ENCODE results near the gene ANTKMT. TPM values are rescaled to one million over a fixed set of nuclear protein-coding genes. Genes with fewer than 3 reads are reported as not detected.

ANTKMT gene
- total RNA-seq, 1 experiment from 2014 or later, result 93.6 TPM

DNA sequence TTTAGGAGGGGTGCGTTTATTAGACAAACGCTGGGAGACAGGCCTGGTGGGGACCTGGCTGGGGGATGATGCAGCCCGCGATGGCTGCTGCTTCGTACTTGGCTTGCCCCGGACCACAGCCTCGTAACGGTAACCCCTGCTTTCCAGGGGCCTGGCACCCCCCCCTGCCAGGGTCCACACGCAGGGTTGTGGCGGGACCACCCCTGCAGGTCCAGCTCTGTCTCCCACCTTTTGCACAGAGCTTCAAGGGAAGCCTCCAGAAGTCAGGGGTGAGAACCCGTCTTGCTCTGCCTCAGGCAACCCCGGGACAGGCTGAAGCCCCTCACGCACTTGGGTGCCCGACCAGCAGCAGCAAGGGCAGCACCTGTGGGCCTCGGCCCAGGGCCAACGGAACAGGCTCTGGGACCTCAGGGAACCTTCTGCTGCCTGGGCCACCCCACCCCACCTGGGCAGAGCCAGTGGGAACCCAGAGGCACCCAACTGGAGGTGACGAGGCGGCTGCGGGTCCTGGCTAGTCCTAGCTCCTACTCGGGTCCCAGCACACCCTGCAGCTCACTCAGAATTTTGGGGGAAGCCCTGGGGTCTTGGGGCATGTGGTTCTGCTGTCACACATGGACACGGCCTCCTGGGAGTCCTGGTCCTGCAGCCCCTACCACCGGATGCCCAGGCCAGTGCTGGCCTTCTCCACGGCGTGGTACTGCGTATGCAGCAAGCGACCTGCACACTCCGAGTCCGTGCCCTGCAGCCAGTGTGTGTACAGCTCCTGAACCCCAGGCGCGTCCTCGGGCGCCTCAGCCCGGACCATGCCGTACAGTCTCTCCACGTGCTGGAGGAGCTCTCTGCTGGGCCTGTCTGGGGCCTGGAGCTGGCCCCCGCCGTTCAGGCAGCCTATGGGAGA lies 9.1 kb downstream of the ANTKMT start:
- no peak for DNase-seq (ENCODE audit: low read depth, low spot score)
- H3K36me3 ChIP-seq (ENCODE audit: control insufficient read depth, insufficient read depth, low read length), result no peaks in the 10 kb centered on the region
- no peaks in the 10 kb centered on the region for H3K27me3 ChIP-seq (ENCODE audit: control insufficient read depth, insufficient read depth, low read length)
- in situ Hi-C loops (cut with HindIII; ENCODE audit: low pct_unique_long_range_greater_than_20kb, low sequenced_read_pairs), result no loop called here
- intact Hi-C loops (cut with micrococcal nuclease; ENCODE audit: unreplicated experiment), result no loop called here
- BruUV-seq (replicated peaks), result no TSS peak
- peaks cover 10% of the 10 kb centered on the region for H3K4me1 ChIP-seq (ENCODE audit: control insufficient read depth, insufficient read depth, low read length)
- ATAC-seq, result no peak
- no peak overlapping the region for H3K27ac ChIP-seq (ENCODE audit: low read length)
- H3K4me3 ChIP-seq (ENCODE audit: low read depth in 2 of 2, low read length in 2 of 2), result no peak overlapping the region
- TF ChIP-seq TCF7L2 (IDR thresholded peaks at IDR 0.05; ENCODE audit: low read depth, low read length) (no peak), SIN3A (IDR thresholded peaks at IDR 0.05; ENCODE audit: borderline replicate concordance, insufficient read depth, low read depth, low read length) (no peak), POLR2AphosphoS5 (IDR thresholded peaks at IDR 0.05; ENCODE audit: low read depth, low read length) (no peak)
- TF ChIP-seq, protein P1, sequence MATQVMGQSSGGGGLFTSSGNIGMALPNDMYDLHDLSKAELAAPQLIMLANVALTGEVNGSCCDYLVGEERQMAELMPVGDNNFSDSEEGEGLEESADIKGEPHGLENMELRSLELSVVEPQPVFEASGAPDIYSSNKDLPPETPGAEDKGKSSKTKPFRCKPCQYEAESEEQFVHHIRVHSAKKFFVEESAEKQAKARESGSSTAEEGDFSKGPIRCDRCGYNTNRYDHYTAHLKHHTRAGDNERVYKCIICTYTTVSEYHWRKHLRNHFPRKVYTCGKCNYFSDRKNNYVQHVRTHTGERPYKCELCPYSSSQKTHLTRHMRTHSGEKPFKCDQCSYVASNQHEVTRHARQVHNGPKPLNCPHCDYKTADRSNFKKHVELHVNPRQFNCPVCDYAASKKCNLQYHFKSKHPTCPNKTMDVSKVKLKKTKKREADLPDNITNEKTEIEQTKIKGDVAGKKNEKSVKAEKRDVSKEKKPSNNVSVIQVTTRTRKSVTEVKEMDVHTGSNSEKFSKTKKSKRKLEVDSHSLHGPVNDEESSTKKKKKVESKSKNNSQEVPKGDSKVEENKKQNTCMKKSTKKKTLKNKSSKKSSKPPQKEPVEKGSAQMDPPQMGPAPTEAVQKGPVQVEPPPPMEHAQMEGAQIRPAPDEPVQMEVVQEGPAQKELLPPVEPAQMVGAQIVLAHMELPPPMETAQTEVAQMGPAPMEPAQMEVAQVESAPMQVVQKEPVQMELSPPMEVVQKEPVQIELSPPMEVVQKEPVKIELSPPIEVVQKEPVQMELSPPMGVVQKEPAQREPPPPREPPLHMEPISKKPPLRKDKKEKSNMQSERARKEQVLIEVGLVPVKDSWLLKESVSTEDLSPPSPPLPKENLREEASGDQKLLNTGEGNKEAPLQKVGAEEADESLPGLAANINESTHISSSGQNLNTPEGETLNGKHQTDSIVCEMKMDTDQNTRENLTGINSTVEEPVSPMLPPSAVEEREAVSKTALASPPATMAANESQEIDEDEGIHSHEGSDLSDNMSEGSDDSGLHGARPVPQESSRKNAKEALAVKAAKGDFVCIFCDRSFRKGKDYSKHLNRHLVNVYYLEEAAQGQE (IDR thresholded peaks at IDR 0.05; ENCODE audit: insufficient read depth in 1 of 2, low read depth in 2 of 2, low read length in 1 of 2), result no peak
- TF ChIP-seq, protein P2, sequence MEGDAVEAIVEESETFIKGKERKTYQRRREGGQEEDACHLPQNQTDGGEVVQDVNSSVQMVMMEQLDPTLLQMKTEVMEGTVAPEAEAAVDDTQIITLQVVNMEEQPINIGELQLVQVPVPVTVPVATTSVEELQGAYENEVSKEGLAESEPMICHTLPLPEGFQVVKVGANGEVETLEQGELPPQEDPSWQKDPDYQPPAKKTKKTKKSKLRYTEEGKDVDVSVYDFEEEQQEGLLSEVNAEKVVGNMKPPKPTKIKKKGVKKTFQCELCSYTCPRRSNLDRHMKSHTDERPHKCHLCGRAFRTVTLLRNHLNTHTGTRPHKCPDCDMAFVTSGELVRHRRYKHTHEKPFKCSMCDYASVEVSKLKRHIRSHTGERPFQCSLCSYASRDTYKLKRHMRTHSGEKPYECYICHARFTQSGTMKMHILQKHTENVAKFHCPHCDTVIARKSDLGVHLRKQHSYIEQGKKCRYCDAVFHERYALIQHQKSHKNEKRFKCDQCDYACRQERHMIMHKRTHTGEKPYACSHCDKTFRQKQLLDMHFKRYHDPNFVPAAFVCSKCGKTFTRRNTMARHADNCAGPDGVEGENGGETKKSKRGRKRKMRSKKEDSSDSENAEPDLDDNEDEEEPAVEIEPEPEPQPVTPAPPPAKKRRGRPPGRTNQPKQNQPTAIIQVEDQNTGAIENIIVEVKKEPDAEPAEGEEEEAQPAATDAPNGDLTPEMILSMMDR (IDR thresholded peaks at IDR 0.05), result no peak
- no peaks in the 10 kb centered on the region for H3K9me3 ChIP-seq (ENCODE audit: control insufficient read depth, insufficient read depth, low read depth, low read length)
- POLR2A ChIA-PET, result no interaction called here
- CTCF ChIA-PET, result no interaction called here

DNA sequence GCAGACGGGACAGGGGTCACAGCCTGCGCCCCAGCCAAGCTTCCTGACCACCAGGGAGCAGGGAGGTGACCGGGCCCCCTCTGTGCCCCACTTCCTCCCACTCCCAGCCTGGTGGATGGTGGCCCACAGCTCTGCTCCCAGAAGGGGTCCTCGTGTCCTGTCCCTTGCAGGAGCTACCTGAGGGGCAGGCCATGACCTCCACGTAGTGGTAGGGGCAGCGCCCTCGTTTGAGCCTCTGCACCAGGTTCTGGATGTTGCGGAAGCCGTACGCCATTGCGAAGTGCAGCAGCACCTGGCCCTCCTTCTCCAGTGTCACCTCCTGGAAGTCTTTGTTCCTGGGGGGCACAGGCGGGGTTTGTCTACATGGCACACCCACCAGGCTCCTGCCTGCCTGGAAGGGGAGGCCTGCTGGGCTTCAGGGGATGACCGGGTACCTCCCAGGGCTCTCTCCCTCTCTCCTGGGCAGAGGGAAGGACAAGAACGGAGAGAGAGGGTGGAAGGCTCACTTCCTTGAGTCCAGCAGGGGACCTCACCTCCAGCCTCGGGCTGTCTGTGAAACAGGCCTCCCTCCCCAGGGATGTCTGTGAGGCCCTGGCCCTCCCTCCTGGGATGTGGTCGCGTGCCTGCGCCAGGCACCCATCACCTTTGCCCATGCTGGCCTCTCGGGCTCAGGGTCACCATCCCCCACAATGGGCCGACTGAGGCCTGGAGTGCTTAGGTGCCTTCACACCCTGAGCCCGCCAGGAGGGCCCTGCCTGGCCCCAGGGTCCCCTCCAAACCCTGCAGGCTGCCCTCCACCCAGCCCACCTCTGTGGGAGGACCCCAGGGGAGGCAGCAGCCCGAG lies 9.9 kb downstream of the ANTKMT start:
- Histone ChIP-seq H3K4me1 (ENCODE audit: control insufficient read depth, insufficient read depth, low read length) (peaks cover 8% of the 10 kb centered on the region), H3K36me3 (ENCODE audit: control insufficient read depth, insufficient read depth, low read length) (no peaks in the 10 kb centered on the region), H3K27me3 (ENCODE audit: control insufficient read depth, insufficient read depth, low read length) (no peaks in the 10 kb centered on the region), H3K9me3 (ENCODE audit: control insufficient read depth, insufficient read depth, low read depth, low read length) (no peaks in the 10 kb centered on the region), H3K27ac (ENCODE audit: low read length) (no peak overlapping the region), H3K4me3 (ENCODE audit: low read depth in 2 of 2, low read length in 2 of 2) (no peak overlapping the region)
- POLR2A ChIA-PET, result no interaction called here
- BruUV-seq (replicated peaks), result no TSS peak
- CTCF ChIA-PET, result no interaction called here
- in situ Hi-C loops (cut with HindIII; ENCODE audit: low pct_unique_long_range_greater_than_20kb, low sequenced_read_pairs) (no loop called here), intact Hi-C loops (cut with micrococcal nuclease; ENCODE audit: unreplicated experiment) (no loop called here)
- ATAC-seq, result no peak
- no peak for DNase-seq (ENCODE audit: low read depth, low spot score)
- TF ChIP-seq, protein P2 (IDR thresholded peaks at IDR 0.05), result no peak
- TF ChIP-seq SIN3A (IDR thresholded peaks at IDR 0.05; ENCODE audit: borderline replicate concordance, insufficient read depth, low read depth, low read length), result no peak
- TF ChIP-seq, protein P1 (IDR thresholded peaks at IDR 0.05; ENCODE audit: insufficient read depth in 1 of 2, low read depth in 2 of 2, low read length in 1 of 2), result no peak
- TF ChIP-seq POLR2AphosphoS5 (IDR thresholded peaks at IDR 0.05; ENCODE audit: low read depth, low read length), result no peak; the same call in 1 of the 2 replicates
- TF ChIP-seq TCF7L2 (IDR thresholded peaks at IDR 0.05; ENCODE audit: low read depth, low read length), result no peak

Data from Panc1 (cell line).